ENCODE results near the gene NOX3. TPM values are rescaled to one million over a fixed set of nuclear protein-coding genes. Genes with fewer than 3 reads are reported as not detected.

The NOX3 gene
- total RNA-seq, 2 donors from 2014 or later = not detected

GRCh38 chr6:155415953-155416352 lies 39.7 kb downstream of the NOX3 start:
- no peaks in the 10 kb centered on the region for H3K27me3 Mint-ChIP-seq (ENCODE audit: low read depth)
- H3K4me1 Mint-ChIP-seq (ENCODE audit: low read depth) = peaks cover 42% of the 10 kb centered on the region
- H3K4me3 Mint-ChIP-seq = no peak overlapping the region
- no peaks in the 10 kb centered on the region for H3K36me3 Mint-ChIP-seq (ENCODE audit: insufficient read depth in 2 of 2)
- H3K9me3 Mint-ChIP-seq = no peaks in the 10 kb centered on the region
- no peak for ATAC-seq (replicated peaks in 1 of 2)
- DNase-seq = no peak
- H3K27ac Mint-ChIP-seq = no peak overlapping the region

- Mint-ChIP-seq H3K4me1 (ENCODE audit: low read depth) (peaks cover 22% of the 10 kb centered on the region), H3K4me3 (no peak overlapping the region)
Observed at GRCh38 chr6:155414049-155414448, 41.6 kb downstream of the NOX3 start.

GRCh38 chr6:155412335-155412734 lies 43.3 kb downstream of the NOX3 start:
- no peak for DNase-seq
- H3K27ac Mint-ChIP-seq = no peak overlapping the region
- no peak overlapping the region for H3K4me3 Mint-ChIP-seq
- no peaks in the 10 kb centered on the region for H3K36me3 Mint-ChIP-seq (ENCODE audit: insufficient read depth in 2 of 2)
- peaks cover 5% of the 10 kb centered on the region for H3K4me1 Mint-ChIP-seq (ENCODE audit: low read depth)
- H3K27me3 Mint-ChIP-seq (ENCODE audit: low read depth) = no peaks in the 10 kb centered on the region
- no peak for ATAC-seq (replicated peaks in 1 of 2)
- peaks cover 0 to 3% of the 10 kb centered on the region in 2 donors for H3K9me3 Mint-ChIP-seq

More at GRCh38 chr6:155414049-155414448, 41.6 kb downstream of the NOX3 start:
- Mint-ChIP-seq H3K36me3 (ENCODE audit: insufficient read depth in 2 of 2) (no peaks in the 10 kb centered on the region), H3K9me3 (no peaks in the 10 kb centered on the region), H3K27ac (no peak overlapping the region), H3K27me3 (ENCODE audit: low read depth) (no peaks in the 10 kb centered on the region)
- DNase-seq = no peak
- ATAC-seq (replicated peaks in 1 of 2) = no peak

GRCh38 chr6:155411154-155412052 lies 44.2 kb downstream of the NOX3 start:
- no peaks in the 10 kb centered on the region for H3K4me1 Mint-ChIP-seq (ENCODE audit: low read depth)
- ATAC-seq (replicated peaks in 1 of 2) = no peak
- no peak overlapping the region for H3K27ac Mint-ChIP-seq
- H3K27me3 Mint-ChIP-seq (ENCODE audit: low read depth) = no peaks in the 10 kb centered on the region
- H3K9me3 Mint-ChIP-seq = peaks cover 0 to 3% of the 10 kb centered on the region in 2 donors
- no peak overlapping the region for H3K4me3 Mint-ChIP-seq
- DNase-seq = no peak
- no peaks in the 10 kb centered on the region for H3K36me3 Mint-ChIP-seq (ENCODE audit: insufficient read depth in 2 of 2)

GRCh38 chr6:155409391-155409790 lies 46.2 kb downstream of the NOX3 start:
- H3K9me3 Mint-ChIP-seq = peaks cover 0 to 3% of the 10 kb centered on the region in 2 donors
- ATAC-seq (replicated peaks in 1 of 2) (no peak), DNase-seq (no peak)
- H3K4me1 Mint-ChIP-seq (ENCODE audit: low read depth) = no peaks in the 10 kb centered on the region
- no peak overlapping the region for H3K27ac Mint-ChIP-seq
- H3K4me3 Mint-ChIP-seq = no peak overlapping the region
- H3K36me3 Mint-ChIP-seq (ENCODE audit: insufficient read depth in 2 of 2) = no peaks in the 10 kb centered on the region
- no peaks in the 10 kb centered on the region for H3K27me3 Mint-ChIP-seq (ENCODE audit: low read depth)

GRCh38 chr6:155408981-155409380 lies 46.7 kb downstream of the NOX3 start:
- Mint-ChIP-seq H3K4me1 (ENCODE audit: low read depth) (no peaks in the 10 kb centered on the region), H3K27ac (no peak overlapping the region), H3K4me3 (no peak overlapping the region), H3K36me3 (ENCODE audit: insufficient read depth in 2 of 2) (no peaks in the 10 kb centered on the region), H3K9me3 (peaks cover 0 to 3% of the 10 kb centered on the region in 2 donors), H3K27me3 (ENCODE audit: low read depth) (no peaks in the 10 kb centered on the region)
- DNase-seq = no peak
- no peak for ATAC-seq (replicated peaks in 1 of 2)

GRCh38 chr6:155408231-155408630 lies 47.4 kb downstream of the NOX3 start:
- peaks cover 0 to 3% of the 10 kb centered on the region in 2 donors for H3K9me3 Mint-ChIP-seq
- H3K4me3 Mint-ChIP-seq = no peak overlapping the region
- DNase-seq (no peak), ATAC-seq (replicated peaks in 1 of 2) (no peak)
- no peaks in the 10 kb centered on the region for H3K4me1 Mint-ChIP-seq (ENCODE audit: low read depth)
- no peak overlapping the region for H3K27ac Mint-ChIP-seq
- no peaks in the 10 kb centered on the region for H3K27me3 Mint-ChIP-seq (ENCODE audit: low read depth)
- no peaks in the 10 kb centered on the region for H3K36me3 Mint-ChIP-seq (ENCODE audit: insufficient read depth in 2 of 2)

GRCh38 chr6:155406801-155407200 lies 48.8 kb downstream of the NOX3 start:
- H3K27ac Mint-ChIP-seq = no peak overlapping the region
- H3K4me3 Mint-ChIP-seq = no peak overlapping the region
- ATAC-seq (replicated peaks in 1 of 2) (no peak), DNase-seq (no peak)
- peaks cover 0 to 3% of the 10 kb centered on the region in 2 donors for H3K9me3 Mint-ChIP-seq
- no peaks in the 10 kb centered on the region for H3K4me1 Mint-ChIP-seq (ENCODE audit: low read depth)
- no peaks in the 10 kb centered on the region for H3K36me3 Mint-ChIP-seq (ENCODE audit: insufficient read depth in 2 of 2)
- H3K27me3 Mint-ChIP-seq (ENCODE audit: low read depth) = no peaks in the 10 kb centered on the region

GRCh38 chr6:155404937-155405336 lies 50.7 kb downstream of the NOX3 start:
- Mint-ChIP-seq H3K4me3 (no peak overlapping the region), H3K36me3 (ENCODE audit: insufficient read depth in 2 of 2) (no peaks in the 10 kb centered on the region), H3K4me1 (ENCODE audit: low read depth) (no peaks in the 10 kb centered on the region), H3K27me3 (ENCODE audit: low read depth) (no peaks in the 10 kb centered on the region), H3K27ac (no peak overlapping the region), H3K9me3 (peaks cover 0 to 3% of the 10 kb centered on the region in 2 donors)
- DNase-seq = no peak
- ATAC-seq (replicated peaks in 1 of 2) = no peak

GRCh38 chr6:155402656-155403304 lies 52.9 kb downstream of the NOX3 start:
- no peaks in the 10 kb centered on the region for H3K4me1 Mint-ChIP-seq (ENCODE audit: low read depth)
- H3K27me3 Mint-ChIP-seq (ENCODE audit: low read depth) = no peaks in the 10 kb centered on the region
- H3K9me3 Mint-ChIP-seq = no peaks in the 10 kb centered on the region
- no peak overlapping the region for H3K27ac Mint-ChIP-seq
- H3K4me3 Mint-ChIP-seq = no peak overlapping the region
- no peaks in the 10 kb centered on the region for H3K36me3 Mint-ChIP-seq (ENCODE audit: insufficient read depth in 2 of 2)
- DNase-seq (no peak), ATAC-seq (replicated peaks in 1 of 2) (no peak)

- no peaks in the 10 kb centered on the region for H3K36me3 Mint-ChIP-seq (ENCODE audit: insufficient read depth in 2 of 2)
- ATAC-seq (replicated peaks in 1 of 2) = no peak
- no peaks in the 10 kb centered on the region for H3K9me3 Mint-ChIP-seq
- H3K4me3 Mint-ChIP-seq = no peak overlapping the region
- no peak for DNase-seq
- no peak overlapping the region for H3K27ac Mint-ChIP-seq
- no peaks in the 10 kb centered on the region for H3K27me3 Mint-ChIP-seq (ENCODE audit: low read depth)
- no peaks in the 10 kb centered on the region for H3K4me1 Mint-ChIP-seq (ENCODE audit: low read depth)
Observed at GRCh38 chr6:155400654-155400965, 55.0 kb downstream of the NOX3 start.

GRCh38 chr6:155399745-155400653 lies 55.6 kb downstream of the NOX3 start:
- no peak for DNase-seq
- Mint-ChIP-seq H3K36me3 (ENCODE audit: insufficient read depth in 2 of 2) (no peaks in the 10 kb centered on the region), H3K27me3 (ENCODE audit: low read depth) (no peaks in the 10 kb centered on the region), H3K4me3 (no peak overlapping the region), H3K9me3 (no peaks in the 10 kb centered on the region), H3K27ac (no peak overlapping the region), H3K4me1 (ENCODE audit: low read depth) (no peaks in the 10 kb centered on the region)
- no peak for ATAC-seq (replicated peaks in 1 of 2)

Measured in activated T-cell treated with anti-CD3 and anti-CD28 coated beads, Interleukin-2, amount 50 U/mL, for 72 hours (primary cell).